GM18519 (cell line): ENCODE data around the gene CSF2.

Source experiments
- ATAC-seq: cut with Tn5 transposase; IDR thresholded peaks from one replicate; pipeline ENCODE4 v1.9.1; 2021; ENCODE audit warnings: mild to moderate bottlenecking, moderate library complexity; ENCODE audit not compliant: unreplicated experiment, low FRiP score

CSF2 gene

GRCh38 chr5:132067941-132068808 lies 5.4 kb upstream of the CSF2 start:
- no peak for ATAC-seq

DNA sequence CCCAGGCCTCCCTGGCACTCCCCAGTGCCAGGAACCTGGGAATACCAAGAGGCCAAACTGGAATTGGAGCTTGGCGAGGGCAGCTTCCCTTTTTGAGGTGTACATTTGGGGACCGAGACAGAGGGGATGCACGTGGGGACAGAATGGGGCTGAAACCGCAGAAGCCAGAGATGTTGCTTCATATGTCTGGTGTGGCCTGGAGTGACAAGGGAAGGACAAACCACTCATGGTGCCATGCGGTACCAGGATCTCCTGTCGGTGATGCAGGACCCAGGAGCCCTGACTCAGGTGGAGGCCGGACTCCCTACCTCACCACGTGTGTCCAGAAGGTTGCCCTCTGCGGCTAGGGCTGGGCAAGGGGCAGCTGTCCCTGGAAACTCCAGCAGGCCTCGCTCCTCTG lies 4.0 kb upstream of the CSF2 start:
- no peak for ATAC-seq

DNA sequence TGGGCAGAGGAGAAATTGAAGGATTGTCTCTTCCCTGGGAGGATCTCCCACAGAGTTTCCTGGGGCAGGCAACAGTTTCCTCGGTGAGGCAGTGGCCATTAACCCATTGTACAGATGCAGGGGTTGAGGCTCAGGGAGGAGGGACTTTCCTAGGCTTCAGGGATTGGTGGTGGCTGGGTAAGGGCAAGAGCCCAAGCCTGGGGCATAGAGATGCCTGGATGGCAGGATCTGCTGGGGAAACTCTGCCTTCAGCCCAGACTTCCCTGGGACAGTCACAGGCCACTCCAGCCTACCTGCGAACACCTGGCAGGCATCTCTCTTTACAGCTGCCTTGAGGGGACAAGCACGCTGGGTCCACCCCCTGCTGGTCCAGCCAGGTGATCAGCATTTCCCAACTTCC lies 3.6 kb upstream of the CSF2 start:
- ATAC-seq: no peak

- ATAC-seq: no peak
Observed at GRCh38 chr5:132070460-132071337, 2.9 kb upstream of the CSF2 start.

DNA sequence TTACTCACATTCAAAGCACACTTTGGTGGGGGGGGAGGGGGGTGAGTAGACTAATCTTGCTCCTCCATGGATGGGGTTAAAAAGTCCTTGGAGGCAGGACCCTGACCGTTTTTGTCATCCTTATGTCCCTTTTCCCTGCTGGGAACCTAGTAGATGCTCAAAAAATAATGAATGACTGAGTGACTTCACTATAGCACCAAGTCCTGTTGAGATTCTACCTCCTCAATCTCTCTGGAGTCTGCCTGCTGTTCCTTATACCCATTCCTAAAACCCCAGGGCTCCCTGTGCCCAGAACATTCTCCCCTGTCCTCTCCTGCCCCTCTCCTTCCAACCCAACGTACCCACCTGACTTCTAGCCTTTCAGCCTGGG lies 2.3 kb upstream of the CSF2 start:
- ATAC-seq: no peak

- ATAC-seq: no peak
Observed at GRCh38 chr5:132072070-132072469, 1.5 kb upstream of the CSF2 start.

- ATAC-seq: no peak
Observed at GRCh38 chr5:132072528-132072927, 1.1 kb upstream of the CSF2 start.

DNA sequence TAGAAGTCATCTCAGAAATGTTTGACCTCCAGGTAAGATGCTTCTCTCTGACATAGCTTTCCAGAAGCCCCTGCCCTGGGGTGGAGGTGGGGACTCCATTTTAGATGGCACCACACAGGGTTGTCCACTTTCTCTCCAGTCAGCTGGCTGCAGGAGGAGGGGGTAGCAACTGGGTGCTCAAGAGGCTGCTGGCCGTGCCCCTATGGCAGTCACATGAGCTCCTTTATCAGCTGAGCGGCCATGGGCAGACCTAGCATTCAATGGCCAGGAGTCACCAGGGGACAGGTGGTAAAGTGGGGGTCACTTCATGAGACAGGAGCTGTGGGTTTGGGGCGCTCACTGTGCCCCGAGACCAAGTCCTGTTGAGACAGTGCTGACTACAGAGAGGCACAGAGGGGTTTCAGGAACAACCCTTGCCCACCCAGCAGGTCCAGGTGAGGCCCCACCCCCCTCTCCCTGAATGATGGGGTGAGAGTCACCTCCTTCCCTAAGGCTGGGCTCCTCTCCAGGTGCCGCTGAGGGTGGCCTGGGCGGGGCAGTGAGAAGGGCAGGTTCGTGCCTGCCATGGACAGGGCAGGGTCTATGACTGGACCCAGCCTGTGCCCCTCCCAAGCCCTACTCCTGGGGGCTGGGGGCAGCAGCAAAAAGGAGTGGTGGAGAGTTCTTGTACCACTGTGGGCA lies 642 bp downstream of the CSF2 start:
- ATAC-seq: no peak

DNA sequence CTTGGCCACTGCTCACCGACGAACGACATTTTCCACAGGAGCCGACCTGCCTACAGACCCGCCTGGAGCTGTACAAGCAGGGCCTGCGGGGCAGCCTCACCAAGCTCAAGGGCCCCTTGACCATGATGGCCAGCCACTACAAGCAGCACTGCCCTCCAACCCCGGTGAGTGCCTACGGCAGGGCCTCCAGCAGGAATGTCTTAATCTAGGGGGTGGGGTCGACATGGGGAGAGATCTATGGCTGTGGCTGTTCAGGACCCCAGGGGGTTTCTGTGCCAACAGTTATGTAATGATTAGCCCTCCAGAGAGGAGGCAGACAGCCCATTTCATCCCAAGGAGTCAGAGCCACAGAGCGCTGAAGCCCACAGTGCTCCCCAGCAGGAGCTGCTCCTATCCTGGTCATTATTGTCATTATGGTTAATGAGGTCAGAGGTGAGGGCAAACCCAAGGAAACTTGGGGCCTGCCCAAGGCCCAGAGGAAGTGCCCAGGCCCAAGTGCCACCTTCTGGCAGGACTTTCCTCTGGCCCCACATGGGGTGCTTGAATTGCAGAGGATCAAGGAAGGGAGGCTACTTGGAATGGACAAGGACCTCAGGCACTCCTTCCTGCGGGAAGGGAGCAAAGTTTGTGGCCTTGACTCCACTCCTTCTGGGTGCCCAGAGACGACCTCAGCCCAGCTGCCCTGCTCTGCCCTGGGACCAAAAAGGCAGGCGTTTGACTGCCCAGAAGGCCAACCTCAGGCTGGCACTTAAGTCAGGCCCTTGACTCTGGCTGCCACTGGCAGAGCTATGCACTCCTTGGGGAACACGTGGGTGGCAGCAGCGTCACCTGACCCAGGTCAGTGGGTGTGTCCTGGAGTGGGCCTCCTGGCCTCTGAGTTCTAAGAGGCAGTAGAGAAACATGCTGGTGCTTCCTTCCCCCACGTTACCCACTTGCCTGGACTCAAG lies 1.5 kb downstream of the CSF2 start:
- ATAC-seq: no peak

DNA sequence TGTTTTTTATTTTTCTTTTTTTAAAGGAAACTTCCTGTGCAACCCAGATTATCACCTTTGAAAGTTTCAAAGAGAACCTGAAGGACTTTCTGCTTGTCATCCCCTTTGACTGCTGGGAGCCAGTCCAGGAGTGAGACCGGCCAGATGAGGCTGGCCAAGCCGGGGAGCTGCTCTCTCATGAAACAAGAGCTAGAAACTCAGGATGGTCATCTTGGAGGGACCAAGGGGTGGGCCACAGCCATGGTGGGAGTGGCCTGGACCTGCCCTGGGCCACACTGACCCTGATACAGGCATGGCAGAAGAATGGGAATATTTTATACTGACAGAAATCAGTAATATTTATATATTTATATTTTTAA lies 2.1 kb downstream of the CSF2 start:
- no peak for ATAC-seq

DNA sequence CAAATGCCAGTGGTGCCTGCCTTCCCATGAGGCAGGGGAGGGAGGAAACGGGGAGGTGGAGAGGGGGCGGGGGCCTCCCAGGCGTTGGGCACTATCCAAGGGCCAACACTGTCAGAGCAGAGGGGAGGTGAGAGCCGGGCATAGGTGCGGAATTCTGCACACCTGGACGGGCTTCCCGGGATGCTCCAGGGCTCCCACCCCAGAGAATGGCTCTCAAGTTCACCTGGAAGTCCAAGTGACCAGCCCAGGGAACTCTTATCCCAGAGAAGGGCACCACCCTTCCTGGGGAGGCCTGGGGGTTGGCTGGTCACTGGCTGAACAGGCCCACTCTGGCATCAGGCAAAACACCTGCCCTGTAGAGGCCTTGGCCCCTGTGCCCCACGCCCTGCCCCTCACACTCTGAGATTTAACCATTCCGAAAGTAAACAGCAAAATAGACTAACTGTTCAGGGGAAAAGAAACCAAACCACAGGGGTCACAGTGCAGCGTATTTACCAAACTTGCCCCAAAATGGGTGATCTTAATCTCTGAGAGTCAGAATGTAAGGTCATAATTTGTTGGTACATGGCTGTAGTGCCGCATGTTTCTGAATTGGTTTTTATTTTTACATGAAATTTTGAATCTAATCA lies 2.7 kb downstream of the CSF2 start:
- ATAC-seq: no peak

- no peak for ATAC-seq
Observed at GRCh38 chr5:132076983-132077382, 3.4 kb downstream of the CSF2 start.

DNA sequence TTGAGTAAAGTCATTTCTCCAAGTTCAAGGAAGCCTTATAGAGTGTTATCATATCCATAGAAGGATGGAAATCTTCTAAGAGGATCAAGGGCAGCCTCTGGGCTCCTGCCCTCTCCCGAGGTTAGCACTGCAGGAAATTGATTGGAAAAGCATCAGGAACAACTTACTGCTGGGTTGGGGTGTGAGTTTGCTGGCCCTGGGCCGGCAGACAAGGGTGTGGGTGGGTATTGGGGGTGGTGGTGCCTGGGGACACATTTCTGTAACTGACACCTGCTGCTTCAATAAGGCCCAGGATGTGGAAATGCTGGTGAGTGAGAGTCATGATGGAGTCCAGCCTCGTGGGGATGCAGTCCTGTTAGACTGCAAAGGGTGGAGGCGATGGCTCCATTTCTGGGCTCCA lies 5.5 kb downstream of the CSF2 start:
- ATAC-seq: no peak

- no peak for ATAC-seq
Observed at GRCh38 chr5:132079619-132080018, 6.0 kb downstream of the CSF2 start.

- ATAC-seq: no peak
Observed at GRCh38 chr5:132080595-132080994, 7.0 kb downstream of the CSF2 start.

DNA sequence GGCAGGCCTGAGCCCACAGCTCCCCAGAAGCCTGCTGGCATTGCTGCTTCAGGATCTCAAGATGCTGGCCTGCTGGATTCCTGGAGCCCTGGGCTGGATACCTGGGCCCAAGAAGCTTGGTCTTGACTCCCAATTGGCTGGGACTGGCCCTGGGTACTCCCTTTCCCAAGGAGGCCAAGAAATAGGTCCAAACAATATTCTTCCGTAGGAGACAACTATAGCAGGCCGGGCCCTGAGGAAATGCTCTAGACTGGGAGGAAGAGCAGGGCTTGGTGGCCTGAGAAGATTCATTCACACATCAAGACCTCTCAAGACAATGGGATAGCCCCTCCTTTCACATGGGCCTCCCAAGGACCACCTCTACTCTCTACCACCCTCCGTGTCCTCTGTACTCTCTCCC lies 7.9 kb downstream of the CSF2 start:
- no peak for ATAC-seq

- no peak for ATAC-seq
Observed at GRCh38 chr5:132082329-132083023, 8.9 kb downstream of the CSF2 start.

GRCh38 chr5:132083071-132083678 lies 9.6 kb downstream of the CSF2 start:
- ATAC-seq: no peak

DNA sequence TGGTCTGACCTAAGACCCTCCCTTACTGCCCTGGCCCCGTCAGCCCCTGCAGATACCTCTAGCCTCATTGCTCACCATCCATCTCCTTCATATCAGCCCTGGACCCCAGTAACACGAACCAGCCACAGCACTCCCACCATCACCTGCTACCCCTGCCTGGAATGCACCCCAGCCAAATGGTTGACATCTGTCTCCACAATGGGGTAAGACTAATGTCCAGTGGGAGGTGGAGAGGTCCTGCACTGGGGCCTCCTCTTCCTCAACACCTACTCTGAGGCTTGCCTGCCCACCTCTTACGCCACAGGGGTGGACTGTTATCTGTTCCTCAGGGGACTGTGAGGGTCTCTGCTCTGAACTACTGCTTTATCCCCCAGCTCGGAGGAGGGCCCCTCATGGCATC lies 12.1 kb downstream of the CSF2 start:
- no peak for ATAC-seq
